ENCODE results near the gene SHROOM2.

DNA sequence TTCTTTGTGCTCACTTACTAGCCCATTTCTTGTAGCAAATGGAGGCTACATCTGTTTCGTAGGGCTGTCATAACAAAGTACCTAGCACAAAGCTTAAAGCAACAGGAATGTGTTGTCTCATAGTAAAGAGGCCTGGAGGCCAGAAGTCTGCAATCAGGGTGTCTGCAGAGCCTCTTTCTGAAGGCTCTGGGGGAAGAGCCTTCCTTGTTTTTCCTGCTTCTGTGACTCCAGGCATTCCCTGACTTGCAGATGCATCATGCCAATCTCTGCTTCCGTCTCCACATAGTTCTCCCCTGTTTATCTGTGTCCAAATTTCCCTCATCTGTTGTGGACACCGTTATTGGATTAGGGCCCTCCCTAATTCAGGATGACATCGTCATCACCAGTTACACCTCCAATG, 67.1 kb downstream of the SHROOM2 start:
- no peak for TF ChIP-seq YY1 (IDR thresholded peaks at IDR 0.05; ENCODE audit: low read depth)
- TF ChIP-seq, protein P1, sequence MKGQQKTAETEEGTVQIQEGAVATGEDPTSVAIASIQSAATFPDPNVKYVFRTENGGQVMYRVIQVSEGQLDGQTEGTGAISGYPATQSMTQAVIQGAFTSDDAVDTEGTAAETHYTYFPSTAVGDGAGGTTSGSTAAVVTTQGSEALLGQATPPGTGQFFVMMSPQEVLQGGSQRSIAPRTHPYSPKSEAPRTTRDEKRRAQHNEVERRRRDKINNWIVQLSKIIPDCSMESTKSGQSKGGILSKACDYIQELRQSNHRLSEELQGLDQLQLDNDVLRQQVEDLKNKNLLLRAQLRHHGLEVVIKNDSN (IDR thresholded peaks at IDR 0.05) = no peak
- TF ChIP-seq RAD21 (IDR thresholded peaks at IDR 0.05; ENCODE audit: low read depth) = no peak
